Progenitor cell of endocrine pancreas (in vitro differentiated cells): ENCODE measurements around the gene STAC2. TPM values are rescaled to one million over a fixed set of nuclear protein-coding genes. Genes with fewer than 3 reads are reported as not detected.
"Not testable (repeated sequence)": the region's sequence is repeated elsewhere in the genome, so short reads cannot be mapped to it uniquely, and the experiment has no call there.

Experiments used
- DNase-seq: peaks from one replicate; pipeline ENCODE4 v3.0.0; 2021; ENCODE audit warnings: low spot score; ENCODE audit not compliant: unreplicated experiment
- H3K27ac Mint-ChIP-seq: 2 replicates; pipeline ENCODE4 v1.8.0; 2021; ENCODE audit warnings: mild to moderate bottlenecking, moderate library complexity, mixed read lengths
- H3K27me3 Mint-ChIP-seq: 2 replicates; pipeline ENCODE4 v1.8.0; 2021; ENCODE audit warnings: mixed read lengths
- H3K36me3 Mint-ChIP-seq: 2 replicates; pipeline ENCODE4 v1.8.0; 2022; ENCODE audit warnings: mixed read lengths; ENCODE audit not compliant: insufficient read depth
- H3K4me1 Mint-ChIP-seq: 2 replicates; pipeline ENCODE4 v1.8.0; 2021; ENCODE audit warnings: low read depth, mixed read lengths
- H3K4me3 Mint-ChIP-seq: 2 replicates; pipeline ENCODE4 v1.8.0; 2021; ENCODE audit warnings: low read depth, mild to moderate bottlenecking, moderate library complexity, mixed read lengths
- H3K9me3 Mint-ChIP-seq: 2 replicates; pipeline ENCODE4 v1.8.0; 2021; ENCODE audit warnings: low read depth, mixed read lengths
- total RNA-seq: library from RNA; stranded (reverse); gene quantifications from 2 replicates; pipeline ENCODE4 v1.2.1, GENCODE V29; 2021
- TF ChIP-seq, protein P1 (sequence below): fragments of 200-600 bp; sonication (generic); IDR thresholded peaks from one replicate; pipeline ENCODE4 v1.5.0; 2021; ENCODE audit warnings: antibody characterized with exemption, mild to moderate bottlenecking; ENCODE audit not compliant: unreplicated experiment

The STAC2 gene
- total RNA-seq, 1 donor from 2014 or later: not detected

DNA sequence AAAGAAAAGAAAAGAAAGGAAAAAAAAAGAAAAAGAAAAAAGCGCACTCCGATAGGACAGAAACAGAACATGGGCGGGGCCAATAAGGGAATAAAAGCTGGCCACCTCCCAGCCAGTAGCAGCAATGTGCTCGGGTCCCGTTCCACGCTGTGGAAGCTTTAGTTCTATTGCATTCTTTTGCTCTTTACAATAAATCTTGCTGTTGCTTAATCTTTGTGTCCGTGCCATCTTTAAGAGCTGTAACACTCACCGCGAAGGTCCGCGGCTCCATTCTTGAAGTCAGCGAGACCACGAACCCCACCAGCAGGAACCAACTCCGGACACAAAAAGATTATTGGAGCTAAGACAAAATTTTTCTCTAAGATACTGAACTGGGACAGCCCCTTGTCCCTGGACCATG, 56.6 kb downstream of the STAC2 start:
- Mint-ChIP-seq H3K9me3 (no peaks in the 10 kb centered on the region), H3K27me3 (peaks cover 33% of the 10 kb centered on the region), H3K36me3 (no peaks in the 10 kb centered on the region), H3K27ac (peak overlapping the region; percentile 13), H3K4me1 (peaks cover 9% of the 10 kb centered on the region), H3K4me3 (no peak overlapping the region)
- no peak for DNase-seq
- TF ChIP-seq, protein P1, sequence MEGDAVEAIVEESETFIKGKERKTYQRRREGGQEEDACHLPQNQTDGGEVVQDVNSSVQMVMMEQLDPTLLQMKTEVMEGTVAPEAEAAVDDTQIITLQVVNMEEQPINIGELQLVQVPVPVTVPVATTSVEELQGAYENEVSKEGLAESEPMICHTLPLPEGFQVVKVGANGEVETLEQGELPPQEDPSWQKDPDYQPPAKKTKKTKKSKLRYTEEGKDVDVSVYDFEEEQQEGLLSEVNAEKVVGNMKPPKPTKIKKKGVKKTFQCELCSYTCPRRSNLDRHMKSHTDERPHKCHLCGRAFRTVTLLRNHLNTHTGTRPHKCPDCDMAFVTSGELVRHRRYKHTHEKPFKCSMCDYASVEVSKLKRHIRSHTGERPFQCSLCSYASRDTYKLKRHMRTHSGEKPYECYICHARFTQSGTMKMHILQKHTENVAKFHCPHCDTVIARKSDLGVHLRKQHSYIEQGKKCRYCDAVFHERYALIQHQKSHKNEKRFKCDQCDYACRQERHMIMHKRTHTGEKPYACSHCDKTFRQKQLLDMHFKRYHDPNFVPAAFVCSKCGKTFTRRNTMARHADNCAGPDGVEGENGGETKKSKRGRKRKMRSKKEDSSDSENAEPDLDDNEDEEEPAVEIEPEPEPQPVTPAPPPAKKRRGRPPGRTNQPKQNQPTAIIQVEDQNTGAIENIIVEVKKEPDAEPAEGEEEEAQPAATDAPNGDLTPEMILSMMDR: no peak

DNA sequence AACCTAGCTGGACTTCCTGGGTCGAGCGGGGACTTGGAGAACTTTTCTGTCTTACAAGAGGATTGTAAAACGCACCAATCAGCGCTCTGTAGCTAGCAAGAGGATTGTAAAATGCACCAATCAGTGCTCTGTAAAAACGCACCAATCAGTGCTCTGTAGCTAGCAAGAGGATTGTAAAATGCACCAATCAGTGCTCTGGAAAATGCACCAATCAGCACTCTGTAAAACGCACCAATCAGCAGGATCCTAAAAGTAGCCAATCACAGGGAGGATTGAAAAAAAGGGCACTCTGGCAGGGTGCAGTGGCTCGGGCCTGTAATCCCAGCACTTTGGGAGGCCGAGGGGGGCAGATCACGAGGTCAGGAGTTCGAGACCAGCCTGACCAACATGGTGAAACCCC, 57.2 kb downstream of the STAC2 start:
- not testable (repeated sequence) for H3K4me3 Mint-ChIP-seq, H3K9me3 Mint-ChIP-seq, H3K4me1 Mint-ChIP-seq, H3K36me3 Mint-ChIP-seq, DNase-seq, H3K27ac Mint-ChIP-seq
- peaks cover 35% of the 10 kb centered on the region for H3K27me3 Mint-ChIP-seq

DNA sequence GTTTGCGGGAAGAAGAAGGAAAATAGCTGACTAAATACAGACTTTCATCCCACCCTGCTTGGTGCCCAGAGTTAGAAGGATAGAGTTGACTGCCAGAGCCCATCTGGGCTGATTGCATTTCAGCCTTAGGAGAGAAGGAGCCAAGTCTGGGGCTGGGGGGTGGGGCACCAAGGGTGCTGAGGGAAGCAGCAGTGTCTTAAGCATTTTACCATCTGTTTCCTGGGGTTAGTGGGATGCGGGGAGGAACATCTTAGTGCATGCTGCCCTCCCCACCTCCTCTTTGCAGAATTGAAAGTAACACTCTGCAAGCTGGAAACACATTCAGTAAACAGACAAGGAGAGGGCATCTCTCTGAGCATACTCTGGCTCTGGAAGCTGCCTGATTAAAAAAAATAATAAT, 58.3 kb downstream of the STAC2 start:
- no peak overlapping the region for H3K4me3 Mint-ChIP-seq
- peaks cover 10% of the 10 kb centered on the region for H3K4me1 Mint-ChIP-seq
- H3K36me3 Mint-ChIP-seq: no peaks in the 10 kb centered on the region
- H3K9me3 Mint-ChIP-seq: no peaks in the 10 kb centered on the region
- H3K27ac Mint-ChIP-seq: no peak overlapping the region
- DNase-seq: no peak
- H3K27me3 Mint-ChIP-seq: peaks cover 35% of the 10 kb centered on the region
- TF ChIP-seq, protein P1: no peak

DNA sequence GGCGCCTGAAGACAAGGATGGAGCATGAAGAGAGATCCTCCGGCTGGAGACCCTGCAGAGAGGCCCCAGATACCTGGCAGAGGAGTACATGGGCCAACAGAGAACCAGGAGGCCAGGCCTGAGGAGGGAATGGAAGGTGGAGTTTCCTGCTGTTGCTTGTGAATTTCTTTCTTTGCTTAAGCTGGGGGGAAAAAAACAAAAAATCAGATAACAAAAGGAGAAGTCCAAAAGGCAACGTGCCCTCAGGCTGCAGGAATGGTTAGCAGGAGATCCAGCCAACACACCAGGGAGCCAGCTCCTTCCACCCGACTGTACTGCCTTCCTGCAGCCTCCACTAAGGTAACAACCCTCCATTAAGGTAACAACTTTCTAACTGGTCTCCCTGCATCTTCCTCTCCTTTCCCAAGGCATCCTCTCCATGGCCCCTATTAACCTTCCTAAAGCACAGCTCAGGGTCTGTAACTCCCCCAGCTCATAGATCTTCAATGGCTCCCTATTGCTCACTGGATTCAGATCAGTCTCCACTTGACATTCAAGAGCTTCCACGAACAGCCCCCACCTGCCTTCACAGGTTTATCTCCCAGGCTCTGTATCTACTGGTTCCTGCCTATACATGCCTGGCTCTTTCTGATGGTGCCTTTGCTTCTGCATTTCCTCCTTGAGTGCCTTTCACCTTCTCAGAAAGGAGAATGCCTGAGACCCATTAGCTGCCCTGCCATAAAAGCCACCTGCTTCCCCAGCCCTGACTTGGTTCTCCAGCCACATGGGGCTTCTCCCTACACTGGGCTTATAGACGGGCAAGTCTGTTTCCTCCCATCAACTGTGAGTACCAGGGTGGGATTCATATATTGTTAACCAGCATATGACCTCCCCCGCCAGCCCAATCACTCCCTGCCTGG, 59.1 kb downstream of the STAC2 start:
- no peak overlapping the region for H3K27ac Mint-ChIP-seq
- no peaks in the 10 kb centered on the region for H3K36me3 Mint-ChIP-seq
- H3K4me1 Mint-ChIP-seq: peaks cover 10% of the 10 kb centered on the region
- DNase-seq: no peak
- peak overlapping the region; percentile 52 for H3K4me3 Mint-ChIP-seq
- H3K27me3 Mint-ChIP-seq: peaks cover 35% of the 10 kb centered on the region
- TF ChIP-seq, protein P1: no peak
- H3K9me3 Mint-ChIP-seq: no peaks in the 10 kb centered on the region

DNA sequence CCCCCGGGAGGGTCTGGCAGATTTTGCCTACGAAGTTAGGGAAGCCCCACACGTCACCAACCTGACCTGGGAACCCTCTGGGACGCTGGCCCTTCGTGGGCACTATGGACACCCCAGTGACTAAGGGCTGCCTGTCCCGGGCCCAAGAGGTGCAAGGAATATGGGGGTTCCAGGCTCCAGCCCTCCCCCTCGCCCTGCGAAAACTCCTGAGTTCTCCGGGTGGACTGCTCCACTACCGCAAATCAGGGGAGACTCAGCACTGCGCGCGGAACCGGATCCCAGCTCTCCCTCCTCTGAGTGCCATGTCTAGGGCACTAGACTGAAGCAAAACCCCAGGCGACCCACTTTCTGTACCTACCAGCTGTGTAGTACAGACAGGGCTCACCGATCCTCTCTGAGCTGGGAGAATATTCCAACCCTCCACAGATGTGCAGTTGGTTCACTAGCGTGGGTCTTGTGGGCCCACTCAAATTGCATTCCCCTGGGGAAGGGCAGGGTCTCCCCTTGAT, 59.9 kb downstream of the STAC2 start, which contains the start of gene ARL5C:
Gene ARL5C (minus strand): TSS at position 321 of the 509 bp plus-strand sequence. CDS start 401 bp downstream, outside the sequence.
- H3K36me3 Mint-ChIP-seq: no peaks in the 10 kb centered on the region
- TF ChIP-seq, protein P1: no peak
- H3K27ac Mint-ChIP-seq: peak within 1 kb of the TSS; percentile 43
- DNase-seq: no peak
- H3K4me1 Mint-ChIP-seq: peaks cover 10% of the 10 kb centered on the region
- peaks cover 35% of the 10 kb centered on the region for H3K27me3 Mint-ChIP-seq
- H3K9me3 Mint-ChIP-seq: no peaks in the 10 kb centered on the region
- H3K4me3 Mint-ChIP-seq: peak within 1 kb of the TSS; percentile 82
